H1 (cell line): ENCODE measurements around the gene PSMC5.

Experiments used
- EZH2 ChIP-seq: fragments of 200-600 bp; sonication (generic); IDR thresholded peaks from 2 replicates; pipeline ENCODE4 v1.7.1; 2012; ENCODE audit warnings: low read depth, mild to moderate bottlenecking, moderate library complexity, low read length, inconsistent platforms; ENCODE audit not compliant: severe bottlenecking
- TF ChIP-seq, protein P1 (sequence below): IDR thresholded peaks from 2 replicates; pipeline ENCODE4 v1.6.1; 2012; ENCODE audit warnings: inconsistent platforms

DNA sequence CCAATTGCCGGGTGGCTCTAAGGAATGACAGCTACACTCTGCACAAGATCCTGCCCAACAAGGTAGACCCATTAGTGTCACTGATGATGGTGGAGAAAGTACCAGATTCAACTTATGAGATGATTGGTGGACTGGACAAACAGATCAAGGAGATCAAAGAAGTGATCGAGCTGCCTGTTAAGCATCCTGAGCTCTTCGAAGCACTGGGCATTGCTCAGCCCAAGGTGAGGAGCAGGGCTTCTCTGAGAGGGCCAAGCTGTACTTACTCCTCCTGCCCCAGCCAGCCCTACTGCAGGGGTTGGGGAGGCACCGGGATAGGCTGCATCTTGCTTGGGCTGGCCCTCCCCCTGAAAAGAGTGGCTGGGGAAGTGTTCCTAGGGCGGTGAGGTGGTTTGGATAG, 3.0 kb downstream of the PSMC5 start:
- TF ChIP-seq EZH2 = no peak
- TF ChIP-seq, protein P1, sequence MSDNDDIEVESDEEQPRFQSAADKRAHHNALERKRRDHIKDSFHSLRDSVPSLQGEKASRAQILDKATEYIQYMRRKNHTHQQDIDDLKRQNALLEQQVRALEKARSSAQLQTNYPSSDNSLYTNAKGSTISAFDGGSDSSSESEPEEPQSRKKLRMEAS = no peak
